Activated T-cell treated with anti-CD3 and anti-CD28 coated beads for 24 hours (primary cell): ENCODE measurements around the gene MSI2.

Experiments
- DNase-seq: peaks from one replicate; pipeline ENCODE4 v3.0.0-alpha.2; 2020; ENCODE audit warnings: low read depth

The MSI2 gene

DNA sequence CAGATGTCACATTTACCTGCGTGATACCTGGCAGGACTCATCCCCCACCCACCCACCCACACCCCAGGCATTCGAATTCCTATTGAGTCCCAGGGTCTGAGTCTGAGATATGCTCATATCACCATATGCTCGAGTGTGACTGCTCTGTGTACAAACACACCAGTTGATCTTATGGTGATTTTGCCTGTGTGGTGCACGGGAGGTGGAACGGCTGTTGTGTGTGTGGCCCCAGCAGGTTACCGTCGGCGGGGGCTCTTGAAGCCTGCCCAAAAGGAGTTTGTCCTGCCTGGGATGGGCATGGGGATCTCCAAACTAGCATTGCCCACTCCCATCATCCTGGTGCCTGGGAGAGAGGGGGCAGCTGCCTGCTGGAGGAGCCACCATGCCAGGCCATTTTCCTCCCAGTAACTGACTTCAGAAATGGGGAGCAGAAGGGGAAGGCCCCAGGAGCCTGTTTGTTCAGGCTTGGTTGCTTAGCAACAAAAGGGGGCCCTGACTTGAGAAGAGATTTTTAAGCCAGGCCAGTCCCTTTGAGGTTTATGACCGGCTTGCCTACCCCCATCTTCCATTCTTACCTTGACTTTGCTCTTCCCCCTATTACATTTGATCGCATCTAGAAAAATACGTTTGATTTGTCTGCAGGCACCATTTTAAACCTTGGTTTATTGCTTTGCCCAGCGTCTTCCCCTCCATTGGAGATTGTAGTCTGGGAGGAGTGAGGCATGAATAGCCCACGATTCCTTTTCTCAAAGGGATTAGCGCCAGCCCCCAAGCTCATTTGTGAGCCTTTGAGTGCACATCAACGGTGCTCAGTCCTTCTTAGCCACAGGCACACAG is 271.1 kb downstream of the MSI2 start:
- DNase-seq, result no peak

DNA sequence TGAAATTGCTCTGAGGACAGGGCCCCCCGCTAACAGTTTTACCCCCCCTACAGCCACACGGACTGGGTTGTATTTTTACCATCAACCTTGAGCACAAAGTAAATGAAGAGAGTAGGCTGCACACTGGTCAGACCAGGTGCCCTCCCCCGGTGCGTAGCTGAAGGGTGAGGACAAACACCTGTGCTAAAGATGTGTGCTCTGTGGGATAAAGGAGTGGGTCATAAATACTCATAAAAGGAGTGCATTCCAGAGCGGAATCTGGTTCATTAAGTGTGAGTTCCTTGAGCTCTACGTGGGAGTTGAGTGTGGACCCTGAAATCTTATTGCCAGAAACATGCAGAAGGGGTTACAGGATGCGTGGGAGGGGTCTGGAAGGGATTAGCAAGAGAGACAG is 271.7 kb downstream of the MSI2 start:
- DNase-seq, result no peak

DNA sequence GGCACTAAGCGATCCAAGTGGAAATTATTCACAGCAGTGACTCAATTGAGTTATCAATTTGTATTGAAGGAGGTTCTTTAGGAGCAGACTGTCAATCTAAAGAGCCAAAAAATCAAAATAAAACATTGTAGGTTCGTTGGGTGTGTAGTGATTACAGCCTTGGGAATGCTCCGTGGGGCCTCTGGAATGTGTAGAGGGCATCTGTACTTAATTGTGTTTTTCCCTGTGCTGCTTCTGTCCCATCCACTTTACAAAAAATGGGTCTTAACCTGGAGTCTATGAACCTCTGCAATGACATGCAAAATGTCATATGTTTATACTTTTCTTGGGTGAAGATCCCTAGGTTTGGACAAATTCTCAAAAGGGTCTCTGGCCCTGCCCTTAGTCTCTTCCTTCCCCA is 273.7 kb downstream of the MSI2 start:
- DNase-seq, result no peak

DNA sequence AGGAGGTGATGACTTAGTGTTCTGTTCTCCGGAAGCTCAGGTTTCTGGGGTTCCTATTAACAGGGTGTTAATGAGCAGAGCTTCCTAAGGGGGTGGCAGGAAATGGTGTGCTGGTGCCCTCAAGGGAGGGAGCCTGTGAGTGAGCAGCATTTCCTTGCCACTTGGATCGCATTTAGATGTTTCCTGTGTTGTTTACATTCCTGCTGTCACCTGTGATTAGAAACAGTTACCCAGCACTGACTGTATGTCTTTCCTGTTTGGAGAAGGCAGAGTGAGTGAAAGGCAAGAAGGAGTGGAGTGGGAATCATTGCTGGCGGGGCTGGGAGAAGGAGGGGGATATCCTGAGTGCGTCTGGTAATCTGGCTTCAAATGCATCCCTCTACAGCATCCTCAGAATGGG is 274.2 kb downstream of the MSI2 start:
- DNase-seq, result no peak

DNA sequence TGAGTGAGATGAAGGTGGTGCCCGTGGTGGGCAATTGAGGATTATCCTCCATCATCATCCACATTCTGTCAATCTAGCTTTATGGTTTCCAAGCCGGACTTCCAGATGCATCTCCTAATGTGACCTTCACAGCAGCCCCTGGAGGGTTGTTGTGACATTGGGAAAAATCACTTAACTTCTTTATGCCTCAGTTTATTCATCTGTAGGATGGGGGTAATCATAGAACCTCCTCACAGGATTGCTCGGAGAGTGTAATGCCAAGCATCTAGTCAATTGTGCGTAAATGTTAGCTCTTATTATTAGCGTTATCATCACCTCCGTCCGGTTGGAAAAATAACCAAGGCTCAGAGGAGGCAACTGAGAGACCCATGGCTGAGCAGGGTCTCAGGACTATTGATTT is 274.8 kb downstream of the MSI2 start:
- DNase-seq, result no peak

DNA sequence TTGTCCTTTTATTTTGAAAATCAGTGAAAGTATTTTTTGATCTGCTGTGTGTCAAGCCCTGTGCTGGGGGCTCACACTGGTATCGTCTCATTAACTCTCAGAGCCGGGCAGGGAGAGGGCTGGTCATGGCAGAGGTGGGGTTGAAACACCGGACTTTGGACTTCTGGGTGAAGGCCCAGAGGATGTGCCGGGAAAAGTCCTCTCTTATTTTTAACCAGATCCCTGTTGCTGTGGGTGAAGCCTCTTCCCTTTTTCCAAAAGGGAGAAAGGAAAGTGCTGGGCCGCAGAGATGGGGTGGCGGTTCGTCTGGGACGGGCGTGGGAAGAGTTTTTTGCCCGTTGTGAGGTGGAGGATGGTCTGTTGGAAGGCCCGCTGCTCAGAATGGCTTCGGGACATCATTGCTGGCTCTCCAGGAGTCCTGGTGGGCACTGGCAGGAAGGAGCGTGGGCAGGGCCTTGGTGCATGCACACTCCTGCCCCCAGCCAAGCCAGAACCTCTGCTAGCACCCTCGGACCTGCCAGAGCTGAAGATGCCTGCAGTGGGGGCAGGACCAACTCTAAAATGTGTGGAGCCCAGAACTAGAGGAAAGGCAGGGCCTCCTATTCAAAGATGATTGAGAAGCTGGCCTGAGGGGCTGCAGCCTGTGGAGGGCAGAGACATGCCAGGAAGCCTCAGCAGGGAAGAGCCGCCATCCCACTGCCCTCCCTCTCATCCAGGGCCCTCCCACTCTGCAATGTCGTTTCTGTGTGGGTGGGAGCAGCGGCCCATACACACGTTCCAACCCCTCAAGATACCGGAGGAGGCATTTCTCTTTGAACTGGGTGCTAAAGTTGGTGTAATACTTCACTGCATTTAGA is 275.6 kb downstream of the MSI2 start:
- DNase-seq, result no peak

DNA sequence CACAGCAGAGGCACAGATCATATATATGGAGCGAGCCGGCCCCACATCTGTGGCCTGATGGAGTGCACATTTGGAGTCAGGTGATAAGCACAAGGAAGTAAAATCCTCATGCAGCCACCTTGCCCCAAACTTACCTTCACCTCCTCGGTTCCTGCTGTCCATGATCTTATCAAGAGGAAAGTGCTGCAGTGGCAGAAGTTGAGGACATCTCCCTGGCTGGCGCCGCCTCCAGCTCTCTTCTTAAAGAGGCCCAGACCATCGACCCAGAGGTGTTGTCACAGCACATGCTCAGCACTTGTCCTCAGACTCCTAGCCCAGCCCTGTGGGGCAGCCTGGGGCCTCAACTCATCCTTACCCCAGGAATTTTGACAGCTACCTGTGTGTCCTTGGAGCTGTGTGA is 276.2 kb downstream of the MSI2 start:
- DNase-seq, result no peak

DNA sequence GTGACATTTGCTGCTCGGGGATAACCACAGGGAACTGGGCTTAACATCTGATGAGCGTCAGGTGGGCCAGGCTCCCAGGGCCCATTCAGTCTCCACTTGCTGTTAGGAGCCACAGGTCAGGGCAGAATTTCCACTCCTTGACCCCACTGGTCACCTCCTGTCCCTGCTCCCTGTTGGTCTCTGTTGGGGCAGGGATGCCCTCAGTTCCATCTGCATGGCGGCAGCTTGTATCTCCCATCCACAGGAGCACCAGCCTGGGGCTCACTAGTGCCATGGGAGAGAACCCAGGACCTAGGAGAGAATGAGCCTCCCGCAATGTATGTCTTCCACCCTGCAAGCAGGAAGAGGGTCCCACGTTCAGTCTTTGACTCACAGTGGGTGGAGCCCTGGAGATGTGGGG is 276.6 kb downstream of the MSI2 start:
- DNase-seq, result no peak

DNA sequence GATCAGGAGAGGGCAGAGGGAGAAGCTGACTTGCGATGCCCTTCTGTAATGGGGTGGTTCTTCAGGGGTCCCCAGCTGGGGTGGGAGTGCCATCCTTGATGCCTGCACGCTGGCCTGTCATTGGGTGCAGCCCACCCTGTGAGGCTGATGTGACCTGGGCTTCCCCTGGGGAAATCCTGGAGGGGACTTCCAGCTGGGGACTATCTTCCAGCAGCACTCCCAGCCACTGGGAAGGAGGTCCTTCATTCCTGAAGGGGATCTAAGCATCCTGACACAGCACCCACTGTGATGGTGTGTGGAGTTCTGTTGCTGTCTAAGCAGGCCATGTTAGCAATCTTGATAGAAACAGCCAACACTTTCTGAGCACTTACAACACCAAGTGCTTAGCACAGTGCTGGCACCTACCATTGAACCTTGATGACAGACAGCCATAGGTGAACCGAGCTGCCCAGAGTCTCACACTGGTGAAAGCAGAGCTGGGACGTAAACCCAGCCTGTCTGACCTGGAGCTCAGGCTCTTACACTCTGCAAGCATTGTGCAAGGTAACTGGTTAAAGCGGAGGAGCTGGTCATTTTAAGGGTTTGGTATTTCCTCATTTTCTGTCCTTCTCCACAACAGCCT is 277.5 kb downstream of the MSI2 start:
- DNase-seq, result no peak

DNA sequence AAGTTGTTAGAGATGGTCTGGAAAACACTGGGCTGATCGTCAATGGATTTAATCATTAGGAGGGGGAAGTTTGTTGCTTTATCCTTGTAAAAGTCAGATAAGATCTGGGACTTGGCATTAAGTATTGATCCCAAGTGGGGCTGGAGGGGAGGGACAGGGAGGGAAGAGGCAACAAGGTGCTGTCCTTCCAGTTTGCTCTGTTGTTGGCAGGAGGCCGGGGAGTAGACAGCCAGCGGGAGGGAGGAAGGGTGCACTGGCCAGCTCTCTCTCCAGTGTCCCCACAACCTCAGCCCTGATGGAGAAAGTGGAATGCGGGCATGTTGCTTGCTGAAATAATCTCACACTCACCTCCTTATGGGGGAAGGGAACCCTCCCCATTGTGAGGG is 278.5 kb downstream of the MSI2 start:
- no peak for DNase-seq

DNA sequence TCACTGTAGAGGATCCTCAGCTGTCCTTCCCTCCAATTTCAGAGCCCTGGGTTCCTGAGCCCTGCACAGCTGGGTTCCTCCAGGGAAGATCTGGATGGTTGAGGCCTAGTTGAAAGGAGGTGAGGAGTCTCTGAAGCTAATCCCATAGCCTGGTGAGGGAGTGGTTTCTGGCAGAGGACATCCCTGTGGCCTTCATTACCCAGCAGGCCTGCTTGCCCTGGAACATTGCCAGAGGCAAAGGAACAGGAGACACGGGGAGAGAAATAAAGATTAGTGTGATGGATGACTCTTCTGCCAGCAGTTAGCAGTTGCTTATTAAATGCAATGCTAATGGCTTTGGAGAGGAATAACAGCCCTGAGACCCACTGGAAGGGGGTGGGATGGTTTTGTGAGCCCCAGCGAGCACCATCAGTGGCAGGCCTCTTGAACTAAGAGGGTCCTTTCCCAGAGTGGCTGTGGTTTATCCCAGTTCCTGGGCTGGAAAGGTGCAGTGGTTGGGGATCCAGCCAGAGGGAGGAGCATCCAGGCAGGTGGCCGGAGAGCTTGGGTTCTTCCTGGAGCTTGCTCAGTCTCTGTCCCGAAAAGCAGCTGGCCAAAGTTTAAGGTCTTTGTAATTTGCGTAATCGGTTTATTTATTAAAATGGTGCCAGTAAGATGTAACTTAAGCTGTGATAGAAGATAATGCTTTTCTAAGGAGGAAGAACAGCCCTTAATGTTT is 279.1 kb downstream of the MSI2 start:
- no peak for DNase-seq

DNA sequence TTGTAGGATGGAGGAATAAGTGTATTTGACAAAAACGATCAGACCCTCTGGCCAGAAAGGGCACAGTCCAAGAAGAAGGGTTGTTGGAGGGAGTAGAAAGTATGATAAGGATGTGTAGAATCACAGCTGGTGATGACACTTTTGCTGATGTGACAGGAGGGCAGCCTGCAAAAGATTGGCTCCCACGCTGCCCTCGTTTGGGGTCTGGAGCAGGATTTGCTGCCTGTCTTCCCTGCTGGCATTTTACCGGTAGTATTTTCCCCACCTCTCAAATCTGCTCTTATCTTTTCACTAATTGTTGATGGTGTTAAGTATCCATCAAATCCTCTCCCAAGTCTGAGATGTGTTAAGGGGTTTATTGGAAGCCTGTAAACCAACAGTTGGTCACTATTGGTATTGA is 280.0 kb downstream of the MSI2 start:
- no peak for DNase-seq

DNA sequence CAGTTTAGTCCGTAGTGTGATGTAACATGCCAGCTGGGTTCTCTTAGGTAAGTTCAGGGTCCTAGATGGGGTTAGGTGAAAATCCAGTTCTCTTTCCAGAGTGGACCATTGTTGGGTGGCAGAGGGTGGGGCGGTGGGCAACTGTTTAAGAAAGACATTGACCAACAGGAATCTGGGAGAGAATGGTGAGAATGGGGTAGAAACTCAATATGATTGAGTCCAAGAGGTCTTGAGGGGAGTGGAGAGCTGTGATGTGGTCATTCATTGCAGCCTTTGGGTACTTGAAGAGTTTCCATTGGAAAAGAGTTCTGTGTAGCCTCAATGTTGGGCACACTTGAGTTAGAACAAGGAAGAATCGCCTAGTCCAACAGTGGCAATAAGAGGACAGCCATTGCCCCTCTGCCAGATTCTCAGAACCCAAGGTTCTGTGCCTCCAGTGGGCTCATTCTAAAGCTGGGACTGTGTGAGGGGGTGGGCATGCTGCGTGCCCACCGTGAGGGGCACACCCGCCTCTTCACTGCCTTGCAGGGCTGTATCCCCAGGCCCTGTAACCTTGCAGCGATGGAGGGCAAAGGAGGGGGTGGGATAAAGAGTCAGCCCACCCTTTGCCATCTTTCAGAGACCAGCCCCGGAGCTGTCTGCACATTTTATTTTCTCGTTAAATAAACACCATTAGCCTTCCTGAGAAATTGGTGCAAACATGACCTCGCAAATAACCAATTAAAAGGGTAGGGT is 280.6 kb downstream of the MSI2 start:
- DNase-seq, result no peak

DNA sequence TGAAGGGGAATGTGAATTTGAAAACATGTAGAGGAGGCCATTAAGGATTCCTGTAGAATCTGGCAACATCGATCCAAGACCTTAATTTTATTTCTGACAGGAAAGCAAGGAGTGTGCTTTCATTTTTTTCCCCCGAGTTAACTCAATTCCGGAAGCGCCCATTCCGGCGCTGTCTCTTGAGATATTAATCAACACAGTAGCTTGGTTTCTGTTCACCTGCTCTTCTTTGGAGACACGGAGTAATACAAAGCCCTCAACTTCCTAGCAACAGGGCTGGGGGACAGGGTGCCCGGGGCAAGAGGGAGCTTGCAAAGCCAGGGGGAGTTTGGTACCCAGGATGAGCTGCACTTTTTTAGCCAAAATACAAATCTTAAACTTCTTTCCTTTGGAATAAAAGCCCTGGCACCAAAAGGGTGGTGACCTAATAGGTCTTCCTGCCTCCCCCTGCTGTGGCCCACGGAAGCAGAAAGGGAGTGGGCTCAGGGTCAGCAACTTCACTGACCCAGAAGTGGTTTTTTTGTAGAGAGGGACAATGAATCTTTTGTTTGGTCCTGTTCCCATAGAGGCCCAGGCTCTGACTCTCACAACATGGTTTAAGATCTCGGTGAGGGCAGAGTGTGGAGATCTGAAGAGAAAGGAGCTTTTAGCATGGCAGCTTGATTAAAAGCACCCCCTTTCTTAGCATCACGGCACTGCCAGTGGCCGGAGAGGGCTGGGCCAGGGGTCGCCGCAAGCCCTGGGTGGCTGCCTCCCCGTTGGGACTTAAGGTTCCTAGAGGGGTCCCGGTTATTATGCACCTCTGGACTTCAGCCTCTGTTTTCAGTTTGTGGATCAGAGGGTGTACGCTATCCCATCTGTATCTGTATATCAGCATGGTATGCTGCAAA is 281.4 kb downstream of the MSI2 start:
- no peak for DNase-seq

DNA sequence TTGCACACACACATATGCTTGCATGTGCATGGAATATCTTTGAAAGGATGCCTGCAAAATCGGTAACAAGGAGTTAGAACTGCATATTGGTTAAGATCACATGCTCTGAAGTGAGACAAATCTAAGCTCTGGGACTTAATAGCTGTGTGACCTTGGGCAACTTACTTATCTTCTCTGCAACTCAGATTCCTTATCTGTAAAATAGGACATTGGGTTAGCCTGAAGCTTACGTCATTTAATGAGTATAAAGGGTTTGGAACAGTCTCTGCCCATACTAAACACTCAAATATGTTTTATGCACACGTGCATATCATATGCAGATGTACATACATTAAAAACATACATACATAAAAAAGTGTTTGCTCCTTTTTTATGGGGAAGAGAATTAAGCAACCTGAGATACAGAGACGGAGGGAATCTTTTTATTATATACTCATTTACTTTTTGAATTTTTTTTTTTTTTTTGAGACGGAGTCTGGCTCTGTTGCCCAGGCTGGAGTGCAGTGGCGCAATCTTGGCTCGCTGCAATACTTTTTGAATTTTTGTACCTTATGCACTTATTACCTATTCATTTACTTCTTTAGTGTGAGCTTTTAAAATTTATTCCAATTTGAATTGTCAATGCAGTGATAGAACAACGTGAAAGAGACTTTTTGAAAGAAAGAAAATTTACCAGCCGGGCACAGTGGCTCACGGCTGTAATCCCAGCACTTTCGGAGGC is 282.6 kb downstream of the MSI2 start:
- DNase-seq, result no peak

DNA sequence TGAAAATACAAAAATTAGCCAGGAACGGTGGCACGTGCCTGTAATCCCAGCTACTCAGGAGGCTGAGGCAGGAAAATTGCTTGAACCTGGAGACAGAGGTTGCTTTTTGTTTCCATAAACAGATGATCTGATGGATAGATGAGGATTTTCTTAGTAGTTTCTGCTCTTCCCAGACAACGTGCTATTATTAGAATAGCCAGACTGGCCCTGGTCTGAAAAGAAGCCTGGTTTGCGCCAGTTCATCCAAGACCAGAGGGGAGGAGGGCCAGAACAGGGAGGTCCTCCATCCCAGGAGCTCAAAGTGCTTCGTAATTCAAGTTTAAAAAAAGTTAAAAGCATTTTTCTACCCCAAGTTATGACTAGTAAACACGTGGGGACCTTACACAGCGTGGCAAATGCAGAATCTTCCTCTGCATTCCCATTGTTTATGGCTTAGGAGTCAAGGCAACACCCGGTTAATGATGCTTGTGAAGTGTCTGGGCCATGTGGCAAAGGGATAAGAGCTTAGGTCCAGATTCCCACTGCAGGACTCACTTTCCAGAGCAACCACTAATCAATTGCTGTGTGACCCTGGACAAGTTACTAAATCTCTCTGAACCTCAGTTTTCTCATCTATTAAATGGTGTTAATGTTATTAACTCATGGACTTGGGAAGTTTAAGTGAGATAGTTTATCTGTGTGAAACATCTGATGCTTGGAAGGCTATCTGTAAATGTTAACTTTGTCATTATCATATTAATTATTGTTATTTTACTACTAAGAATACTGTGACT is 283.4 kb downstream of the MSI2 start:
- DNase-seq, result no peak

DNA sequence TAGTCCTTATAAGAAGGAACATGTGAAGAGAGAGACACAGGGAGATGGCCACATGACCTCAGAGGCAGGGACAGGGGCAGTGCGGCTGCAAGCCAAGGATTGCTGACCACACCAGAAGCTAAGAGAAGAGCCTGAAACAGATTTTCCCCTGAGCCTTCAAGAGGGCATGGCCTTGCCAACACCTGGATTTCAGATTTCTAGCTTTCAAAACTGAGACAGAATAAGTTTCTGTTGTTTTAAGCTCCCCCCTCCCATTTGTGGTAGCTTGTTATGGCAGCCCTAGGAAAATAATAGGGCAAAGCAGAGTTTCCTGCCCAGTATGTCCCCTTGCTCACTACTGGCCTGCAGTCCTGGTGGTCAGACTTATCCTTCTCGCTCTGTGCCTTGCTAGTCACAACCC is 284.3 kb downstream of the MSI2 start:
- DNase-seq, result no peak

DNA sequence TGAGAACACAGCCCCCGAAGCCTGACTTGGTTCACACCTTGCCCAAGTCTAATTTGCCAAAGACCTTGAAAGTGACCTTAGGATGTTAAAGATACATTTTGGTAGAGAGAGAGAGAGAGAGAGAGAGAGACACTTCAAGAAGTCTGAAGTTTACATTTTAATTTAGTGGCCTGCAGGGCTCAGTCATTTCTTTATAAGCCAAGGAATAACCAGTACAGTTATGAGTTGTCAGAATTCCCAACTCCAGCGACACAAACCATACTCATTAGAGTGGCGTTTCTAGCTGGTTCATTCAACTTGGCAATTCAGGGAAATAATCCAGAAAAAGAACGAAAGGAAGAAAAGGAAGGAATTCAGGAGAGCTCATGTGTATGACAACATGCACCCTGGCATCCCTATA is 284.7 kb downstream of the MSI2 start:
- no peak for DNase-seq
